GM19467 (cell line): ENCODE results near the gene PAFAH1B2.
A peak's percentile ranks its signal among the peaks of the same experiment; 100 is the strongest.
"Not testable (repeated sequence)": the region's sequence is repeated elsewhere in the genome, so short reads cannot be mapped to it uniquely, and the experiment has no call there.

Experiments
- ATAC-seq: cut with Tn5 transposase; IDR thresholded peaks from one replicate; pipeline ENCODE4 v1.9.1; 2021; ENCODE audit warnings: mild to moderate bottlenecking, moderate library complexity; ENCODE audit not compliant: unreplicated experiment

The PAFAH1B2 gene, protein sequence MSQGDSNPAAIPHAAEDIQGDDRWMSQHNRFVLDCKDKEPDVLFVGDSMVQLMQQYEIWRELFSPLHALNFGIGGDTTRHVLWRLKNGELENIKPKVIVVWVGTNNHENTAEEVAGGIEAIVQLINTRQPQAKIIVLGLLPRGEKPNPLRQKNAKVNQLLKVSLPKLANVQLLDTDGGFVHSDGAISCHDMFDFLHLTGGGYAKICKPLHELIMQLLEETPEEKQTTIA

DNA sequence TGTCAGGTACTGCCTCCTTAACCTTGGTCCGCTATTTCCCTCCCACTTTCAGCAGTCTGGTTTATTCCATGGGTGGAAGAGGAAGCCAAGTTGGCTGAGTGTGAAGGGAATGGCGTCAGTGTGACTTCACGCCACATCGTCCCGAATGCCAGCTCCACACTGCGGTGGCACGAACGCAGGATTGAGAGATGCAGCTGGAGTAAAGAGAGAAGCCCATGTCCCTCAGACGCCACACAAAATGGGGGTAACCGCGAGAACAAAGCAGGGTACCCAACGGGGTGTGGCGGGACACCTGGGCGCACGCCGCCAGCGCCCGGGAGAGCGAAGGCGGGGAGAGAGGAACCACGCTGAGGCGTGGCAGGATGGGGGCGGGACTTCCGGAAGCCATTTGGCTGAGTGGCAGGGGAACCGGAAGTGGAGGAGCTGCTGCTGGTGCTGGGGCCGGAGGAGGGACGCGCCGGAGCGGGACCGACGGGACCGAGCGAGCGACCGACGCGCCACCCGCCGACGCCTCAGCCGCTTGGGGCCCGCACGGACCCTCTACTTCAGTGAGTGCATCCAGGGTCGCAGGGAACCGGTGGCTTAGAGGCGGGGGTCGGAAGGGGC is at the start of gene PAFAH1B2:
Gene PAFAH1B2 (plus strand): TSS at position 417 of the 606 bp plus-strand sequence. CDS start 8,161 bp downstream, outside the sequence.
- ATAC-seq = peak; percentile 93

DNA sequence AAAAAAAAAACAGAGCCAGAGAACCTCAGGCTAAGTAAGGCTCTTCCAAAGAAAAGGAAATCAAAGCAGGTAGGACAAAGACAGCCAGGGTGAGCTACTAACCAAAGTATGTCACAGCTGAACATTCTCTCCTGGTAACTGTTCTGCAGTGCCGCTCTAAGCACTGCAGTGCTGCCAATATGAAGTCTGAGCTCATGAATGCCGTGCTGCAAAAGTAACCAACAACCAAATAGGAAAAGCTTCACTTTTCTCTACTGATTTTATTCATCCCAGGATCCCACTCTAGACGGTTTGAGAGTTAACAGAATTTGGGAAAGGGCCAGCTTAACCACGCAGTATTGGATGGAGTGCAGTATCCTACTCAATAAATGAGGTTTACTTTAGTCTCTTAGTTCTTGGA is 49.3 kb upstream of the PAFAH1B2 start:
- ATAC-seq = no peak

DNA sequence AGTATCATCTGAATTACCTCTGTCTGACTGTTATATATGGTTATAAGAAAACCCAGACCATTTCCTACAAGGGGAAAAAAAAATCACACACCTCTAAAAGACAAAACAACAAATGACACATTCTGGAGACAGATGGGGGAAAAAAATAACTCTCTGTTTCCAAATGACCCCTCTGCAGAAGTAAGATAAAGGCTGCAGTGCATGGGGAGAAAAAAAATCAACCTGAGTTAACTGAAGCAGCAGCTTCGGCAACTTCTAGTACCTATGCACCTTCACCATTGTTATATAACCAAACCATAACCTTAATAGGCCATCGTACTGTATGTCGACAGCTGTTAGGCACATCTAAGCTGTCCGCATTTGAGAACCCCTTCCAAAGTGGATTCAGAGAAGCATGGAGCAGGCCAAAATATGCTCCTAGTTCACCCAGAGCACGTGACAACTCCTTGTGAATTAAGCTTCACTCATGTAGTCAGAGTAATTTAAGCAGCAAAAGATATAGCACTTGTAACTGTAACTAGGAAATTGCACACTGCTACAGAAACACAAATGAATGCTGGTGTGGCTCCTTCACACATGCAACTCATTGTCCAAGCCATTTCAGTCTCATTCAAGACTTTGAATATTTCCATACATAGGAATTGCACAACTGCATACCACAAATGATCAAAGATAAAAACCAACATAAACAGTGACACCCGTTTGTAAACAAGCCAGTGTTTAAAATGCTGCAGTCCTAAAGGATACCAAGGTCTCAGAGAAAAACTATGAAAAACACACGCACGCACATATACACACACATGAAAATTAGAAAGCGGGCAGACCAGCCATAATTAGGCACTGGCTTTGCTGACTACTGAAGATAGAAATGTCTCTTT is 48.6 kb upstream of the PAFAH1B2 start:
- ATAC-seq = no peak

DNA sequence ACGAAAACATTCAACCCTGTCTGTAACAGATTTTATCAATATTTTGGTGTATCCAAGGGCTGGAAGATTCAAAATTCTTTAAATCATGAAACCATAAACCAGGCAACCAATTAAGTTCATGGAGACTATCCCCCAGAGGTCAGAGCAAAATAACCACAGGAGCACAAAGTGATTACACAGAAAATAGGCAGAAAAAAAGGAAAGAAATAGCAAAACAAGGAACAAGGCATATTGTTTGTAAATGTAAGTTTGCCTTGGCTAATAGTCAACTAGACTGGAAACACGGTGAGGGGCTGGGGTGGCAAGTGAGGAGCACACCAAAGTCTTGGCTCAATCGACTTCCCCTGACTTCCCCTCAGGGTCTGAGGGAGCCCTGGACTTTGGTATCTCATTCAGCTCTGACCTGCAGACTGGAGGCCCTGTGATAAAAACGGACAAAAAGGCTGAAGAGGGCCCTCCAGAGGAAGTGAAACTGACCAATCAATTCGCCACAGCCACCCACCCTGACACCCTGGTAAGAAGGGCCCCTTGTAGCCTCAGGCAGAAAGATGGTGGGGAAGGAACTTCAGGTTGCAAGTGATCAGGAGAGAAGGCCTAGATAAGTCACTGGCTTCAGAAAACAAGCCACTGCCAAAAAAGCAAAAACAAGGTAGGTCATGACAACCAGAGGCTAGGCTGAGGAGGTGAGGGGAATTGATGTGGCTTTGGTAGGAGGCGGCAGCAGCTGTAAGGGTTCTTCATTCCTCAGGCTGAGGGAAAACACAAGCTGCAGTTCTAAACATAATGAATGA is 47.7 kb upstream of the PAFAH1B2 start:
- ATAC-seq = no peak

DNA sequence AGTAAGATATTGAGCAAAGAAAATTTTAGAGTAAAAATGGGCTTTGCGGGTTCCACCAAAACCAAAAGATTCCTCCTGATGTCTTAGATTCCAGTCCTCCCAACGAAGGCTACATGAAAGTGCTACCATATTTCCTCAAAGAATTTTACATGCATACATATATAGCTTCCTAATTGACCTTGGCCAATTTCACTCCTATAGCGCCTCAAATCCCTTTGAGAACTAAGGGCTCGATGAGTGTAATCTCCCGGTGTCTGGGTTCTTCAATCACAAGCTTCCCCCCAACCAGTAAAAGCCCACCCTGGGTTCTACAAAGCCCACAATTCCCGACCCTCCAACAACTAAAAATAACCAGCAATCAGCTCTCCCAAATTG is 47.1 kb upstream of the PAFAH1B2 start:
- no peak for ATAC-seq

DNA sequence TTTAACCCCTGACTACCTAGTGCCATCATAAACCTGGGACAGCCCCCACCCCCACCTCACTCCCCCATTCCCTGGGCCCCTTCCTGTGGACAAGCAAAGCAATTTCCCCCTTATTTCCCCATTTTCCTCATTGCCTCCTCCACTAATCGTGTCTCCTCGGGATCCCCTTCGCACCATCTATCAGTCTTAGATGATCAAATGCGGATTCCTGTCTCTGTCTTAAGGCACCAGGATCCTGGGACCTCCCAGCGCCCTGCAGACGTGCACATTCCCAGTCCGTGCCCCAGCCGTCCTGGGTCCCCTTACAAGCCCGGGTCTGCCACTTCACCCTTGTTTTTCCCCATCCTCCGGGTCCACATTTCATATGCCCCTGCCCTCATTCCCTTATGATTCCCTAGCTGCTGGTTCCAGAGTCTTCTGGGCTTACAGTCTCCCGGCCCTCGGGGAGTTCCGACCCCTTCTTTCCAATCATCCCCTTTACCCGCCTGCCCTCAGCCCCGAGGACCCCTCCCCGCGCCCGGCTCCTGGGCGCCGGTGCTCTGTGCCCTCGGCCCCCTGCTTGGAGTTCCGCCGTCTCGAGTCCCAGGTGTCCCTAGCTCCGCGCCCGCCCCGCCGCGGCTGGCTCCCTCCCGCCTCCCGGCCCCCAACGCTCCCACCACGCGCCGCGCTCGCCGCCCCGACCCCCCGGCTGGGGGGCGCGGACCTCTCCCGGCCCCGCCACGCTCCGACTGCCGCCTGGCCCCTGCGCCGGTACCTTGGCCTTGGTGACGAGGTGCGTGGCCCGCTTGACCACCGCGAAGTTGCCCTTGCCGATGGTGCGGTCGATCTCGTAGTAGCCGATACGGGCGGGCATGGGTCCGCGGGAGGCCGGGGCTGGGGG is 46.5 kb upstream of the PAFAH1B2 start:
- ATAC-seq = peak; percentile 20

DNA sequence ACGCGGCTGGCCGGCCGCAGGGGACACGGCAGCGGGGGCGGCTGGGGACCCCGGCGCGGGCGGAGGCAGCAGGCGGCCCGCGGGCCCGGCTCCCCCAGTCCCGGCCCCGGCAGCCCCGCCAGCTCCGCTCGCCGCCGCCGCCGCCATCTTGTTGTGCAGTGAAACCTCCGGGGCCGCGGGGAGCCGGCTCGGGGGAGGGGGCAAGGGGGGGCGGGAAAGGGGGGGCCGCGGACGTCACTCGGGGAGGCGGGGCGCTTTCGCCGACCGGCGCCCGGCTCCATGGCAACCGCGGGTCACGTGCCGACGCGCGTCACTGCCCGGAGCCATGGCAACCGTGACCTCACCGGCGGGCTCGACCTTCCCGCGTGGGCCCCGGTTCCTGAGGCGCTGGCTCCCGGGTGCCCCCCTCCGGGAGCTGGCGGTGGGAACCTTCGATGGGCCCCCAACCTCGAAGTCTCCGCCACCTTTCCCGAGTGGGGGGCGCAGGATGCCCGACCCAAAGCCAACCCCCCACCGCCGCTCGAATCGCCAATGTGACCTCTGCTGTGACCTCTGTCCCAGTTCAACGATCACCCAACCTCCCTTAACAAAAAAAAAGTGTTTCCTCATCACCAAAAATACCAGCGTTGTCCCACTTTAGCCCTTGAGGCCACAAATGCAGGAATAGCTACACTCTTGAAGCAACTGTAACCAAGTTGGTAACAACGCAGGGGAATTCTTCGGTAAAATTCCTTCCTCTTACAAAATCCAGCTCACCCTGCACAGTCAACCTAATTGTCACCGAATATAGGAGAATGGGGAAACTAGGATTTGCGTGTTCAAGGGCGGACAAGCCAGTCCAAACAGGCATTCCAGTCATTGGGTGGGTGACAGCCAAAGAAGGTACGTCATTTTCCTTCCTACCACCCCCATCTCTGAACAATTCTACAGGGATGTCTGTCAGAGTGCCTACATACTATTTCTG is 45.5 kb upstream of the PAFAH1B2 start, which contains the start of gene SIK3:
Gene SIK3 (minus strand): TSS at position 160 of the 964 bp plus-strand sequence. CDS start 13 bp downstream, at position 147.
- peak; percentile 77 for ATAC-seq

DNA sequence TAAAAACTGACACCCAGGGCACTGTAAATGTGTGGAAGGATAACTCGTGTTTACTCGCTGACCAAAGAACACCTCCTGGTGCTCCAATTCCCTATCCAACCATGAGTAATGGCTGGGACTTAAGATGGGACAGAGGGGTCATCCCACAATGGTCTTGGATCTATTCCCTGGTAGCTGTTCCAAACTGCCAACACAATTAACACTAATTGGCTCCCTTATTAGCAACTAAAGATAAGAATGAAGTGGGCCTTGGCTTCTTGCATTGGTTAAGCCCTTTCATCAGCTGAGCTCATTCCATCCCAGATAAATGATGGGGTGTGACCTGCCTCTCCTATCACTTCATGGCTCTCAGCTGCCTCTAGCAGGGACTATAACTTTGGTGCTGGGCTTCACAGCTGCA is 44.4 kb upstream of the PAFAH1B2 start:
- ATAC-seq = no peak

DNA sequence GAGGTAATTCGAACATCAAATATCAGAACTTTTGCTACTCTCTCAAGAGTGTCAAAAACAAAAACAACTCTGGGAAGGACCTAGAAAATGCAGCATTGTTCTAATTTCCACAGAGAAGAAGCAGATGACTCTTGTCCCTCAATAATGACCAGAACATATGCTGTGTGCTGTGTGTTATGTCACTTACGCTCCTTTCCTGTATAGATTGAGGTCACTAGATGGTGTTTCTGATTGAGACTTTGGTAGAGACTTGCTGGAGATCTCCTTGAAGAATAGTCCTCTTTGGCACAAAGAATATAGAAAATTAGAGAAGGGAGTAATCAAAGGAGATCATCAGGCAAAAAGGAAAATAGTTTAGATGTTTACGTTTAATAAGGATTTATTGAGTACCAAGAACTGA is 43.5 kb upstream of the PAFAH1B2 start:
- no peak for ATAC-seq

DNA sequence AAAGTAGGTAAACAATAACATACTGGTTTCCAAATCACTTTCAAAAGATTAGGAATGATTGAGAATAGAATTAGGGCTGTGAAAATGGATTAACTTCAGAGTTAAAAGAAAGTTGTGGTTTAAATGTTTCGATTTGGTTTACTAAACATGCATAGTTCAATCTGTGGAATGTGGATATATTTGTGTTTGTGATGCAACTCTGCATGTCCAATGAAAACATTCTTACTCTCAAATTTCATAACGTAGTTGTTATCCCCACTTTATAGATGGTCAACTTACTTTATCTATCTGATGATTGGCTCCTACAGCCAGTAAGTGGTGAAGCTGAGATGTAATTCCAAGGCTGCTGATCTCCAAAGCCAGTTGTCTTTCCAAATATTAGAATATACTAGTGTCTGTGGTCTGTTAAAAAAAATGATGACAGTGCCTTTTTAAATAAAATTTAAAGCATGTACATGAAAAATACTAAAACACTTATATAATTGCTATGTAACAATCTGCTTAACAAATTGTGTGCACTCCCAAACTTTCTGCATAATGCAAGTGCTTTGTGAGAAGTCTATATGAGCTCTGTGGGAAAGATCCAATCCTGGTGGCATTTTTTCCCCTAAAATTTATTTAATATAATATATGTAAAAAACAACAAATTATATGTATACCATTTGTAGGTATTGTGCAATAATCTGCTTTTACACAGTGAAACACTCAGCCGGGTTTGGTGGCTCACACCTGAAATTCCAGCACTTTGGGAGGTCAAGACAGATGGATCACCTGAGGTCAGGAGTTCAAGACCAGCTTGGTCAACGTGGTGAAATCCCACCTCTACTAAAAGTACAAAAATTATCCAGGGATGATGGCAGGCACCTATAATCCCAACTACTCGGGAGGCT is 36.1 kb upstream of the PAFAH1B2 start:
- ATAC-seq = no peak

DNA sequence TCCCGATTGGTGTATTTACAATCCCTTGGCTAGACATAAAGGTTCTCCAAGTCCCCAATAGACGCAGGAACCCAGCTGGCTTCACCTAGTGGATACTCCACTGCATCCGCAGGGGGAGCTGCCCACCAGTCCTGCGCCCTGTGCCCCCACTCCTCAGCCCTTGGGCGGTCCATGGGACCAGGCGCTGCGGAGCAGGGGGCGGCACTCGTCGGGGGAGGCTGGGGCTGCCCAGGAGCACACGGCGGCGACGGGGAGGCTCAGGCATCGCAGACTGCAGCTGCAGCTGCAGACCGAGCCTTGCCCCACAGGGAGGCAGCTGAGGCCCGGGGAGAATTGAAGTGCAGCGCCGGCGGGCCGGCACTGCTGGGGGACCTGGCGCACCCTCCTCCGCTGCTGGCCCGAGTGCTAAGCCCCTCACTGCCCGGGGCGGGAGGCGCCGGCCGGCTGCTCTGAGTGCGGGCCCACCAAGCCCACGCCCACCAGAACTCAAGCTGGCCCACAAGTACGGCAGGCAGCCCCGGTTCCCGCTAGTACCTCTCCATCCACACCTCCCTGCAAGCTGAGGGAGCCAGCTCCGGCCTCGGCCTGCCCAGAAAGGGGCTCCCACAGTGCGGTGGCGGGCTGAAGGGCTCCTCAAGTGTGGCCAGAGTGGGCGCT is 33.7 kb upstream of the PAFAH1B2 start:
- no peak for ATAC-seq

DNA sequence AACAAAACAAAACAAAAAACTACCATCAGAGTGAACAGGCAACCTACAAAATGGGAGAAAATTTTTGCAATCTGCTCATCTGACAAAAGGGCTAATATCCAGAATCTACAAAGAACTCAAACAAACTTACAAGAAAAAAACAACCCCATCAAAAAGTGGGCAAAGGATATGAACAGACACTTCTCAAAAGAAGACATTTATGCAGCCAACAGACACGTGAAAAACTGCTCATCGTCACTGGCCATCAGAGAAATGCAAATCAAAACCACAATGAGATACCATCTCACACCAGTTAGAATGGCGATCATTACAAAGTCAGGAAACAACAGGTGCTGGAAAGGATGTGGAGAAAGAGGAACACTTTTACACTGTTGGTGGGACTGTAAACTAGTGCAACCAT is 31.6 kb upstream of the PAFAH1B2 start:
- not testable (repeated sequence) for ATAC-seq

DNA sequence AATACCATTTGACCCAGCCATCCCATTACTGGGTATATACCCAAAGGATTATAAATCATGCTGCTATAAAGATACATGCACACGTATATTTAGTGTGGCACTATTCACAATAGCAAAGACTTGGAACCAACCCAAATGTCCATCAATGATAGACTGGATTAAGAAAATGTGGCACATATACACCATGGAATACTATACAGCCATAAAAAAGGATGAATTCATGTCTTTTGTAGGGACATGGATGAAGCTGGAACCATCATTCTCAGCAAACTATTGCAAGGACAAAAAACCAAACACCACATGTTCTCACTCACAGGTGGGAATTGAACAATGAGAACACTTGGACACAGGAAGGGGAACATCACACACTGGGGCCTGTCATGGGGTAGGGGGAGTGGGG is 31.1 kb upstream of the PAFAH1B2 start:
- ATAC-seq = not testable (repeated sequence)

DNA sequence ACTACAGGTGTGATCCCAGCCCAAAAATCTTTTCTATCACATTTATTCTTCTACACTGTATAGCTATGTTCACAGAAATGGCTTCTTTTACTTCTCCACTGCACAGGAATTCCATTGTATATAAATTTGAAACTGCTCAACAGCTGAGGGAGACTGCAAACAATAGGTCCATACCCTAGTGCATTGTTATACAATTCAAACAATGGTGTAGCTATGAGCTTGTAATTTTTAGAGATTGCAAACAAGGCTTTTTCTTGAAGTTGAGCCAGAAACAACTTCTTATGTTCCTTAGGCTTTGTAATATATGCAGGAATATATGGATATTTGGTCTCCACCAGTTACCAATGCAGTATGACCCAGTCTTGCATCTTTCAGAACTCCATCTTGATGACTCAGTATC is 26.4 kb upstream of the PAFAH1B2 start:
- ATAC-seq = no peak

DNA sequence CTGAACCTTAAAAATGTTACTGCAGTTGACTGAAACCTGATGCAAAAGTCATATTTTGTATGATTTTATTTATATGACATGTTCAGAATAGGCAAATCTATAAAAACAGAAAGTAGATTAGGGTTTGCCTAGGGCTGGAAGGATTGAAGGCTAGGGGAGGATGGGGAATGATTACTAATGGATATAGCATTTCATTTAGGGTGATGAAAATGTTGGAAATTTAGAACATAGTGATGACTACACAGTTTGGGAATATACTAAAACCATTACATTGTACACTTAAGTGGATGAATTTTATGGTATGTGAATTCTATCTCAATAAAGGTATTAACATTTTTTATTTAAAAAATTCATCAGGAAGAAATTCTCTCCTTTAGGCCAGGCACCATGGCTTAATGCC is 22.9 kb upstream of the PAFAH1B2 start:
- ATAC-seq = no peak

DNA sequence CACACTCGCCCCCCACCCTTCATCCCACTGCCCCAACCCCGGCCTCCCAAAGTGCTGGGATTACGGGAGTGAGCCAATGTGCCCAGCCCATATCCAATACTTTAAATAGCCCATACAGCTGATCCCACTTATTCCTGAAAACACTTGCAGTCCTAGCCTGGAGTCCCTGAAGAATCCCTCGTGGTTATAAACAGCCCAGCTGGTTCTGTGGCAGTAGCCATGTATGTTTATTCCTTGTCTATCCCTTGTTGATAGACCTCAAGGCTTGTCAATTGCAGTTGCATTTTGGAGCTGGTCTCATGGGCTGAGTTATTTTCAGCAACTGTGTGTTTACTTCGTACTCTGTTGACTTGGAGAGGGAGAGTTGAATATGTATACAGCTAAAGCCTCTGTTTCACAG is 21.5 kb upstream of the PAFAH1B2 start:
- no peak for ATAC-seq

DNA sequence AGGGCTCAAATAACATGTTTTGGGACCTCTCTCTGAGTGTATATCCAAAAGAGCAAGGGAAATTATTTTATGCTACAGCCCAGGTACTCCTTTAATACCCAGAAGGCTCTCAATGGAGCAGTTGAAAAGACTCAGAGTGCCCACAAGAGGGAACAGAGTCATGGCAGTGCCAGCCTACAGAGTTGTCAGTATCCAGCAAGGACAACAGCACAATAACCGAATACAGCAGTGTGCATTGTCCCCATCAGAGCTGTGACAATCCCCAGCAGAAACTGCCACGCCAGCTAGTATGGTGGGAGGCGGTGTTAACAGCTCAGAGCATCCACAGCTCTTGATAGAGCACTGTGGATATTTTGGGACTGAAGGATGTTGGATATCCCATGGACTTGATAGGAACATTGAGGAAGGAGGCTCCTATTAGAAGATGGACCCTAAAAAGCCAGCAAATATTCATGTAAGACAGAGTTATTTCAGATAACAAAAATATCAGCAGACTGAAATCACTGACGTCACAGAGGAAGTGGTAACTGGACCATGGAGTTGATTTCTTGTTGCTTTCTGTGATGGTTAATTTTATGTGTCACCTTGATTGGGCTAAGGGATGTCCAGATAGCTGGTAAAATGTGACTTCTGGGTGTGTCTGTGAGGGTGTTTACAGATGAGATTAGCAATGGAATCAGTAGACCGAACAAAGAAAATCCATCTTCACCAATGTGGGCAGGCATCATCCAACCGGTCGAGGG is 17.7 kb upstream of the PAFAH1B2 start:
- no peak for ATAC-seq
